ENCODE measurements around the gene ANKS4B.

The ANKS4B gene

GRCh38 chr16:21301168-21301894 is 67.8 kb downstream of the ANKS4B start:
- FAIRE-seq = peak; percentile 100
- peak; percentile 27; the same call in 1 of the 2 replicates for TF ChIP-seq POU2F2 (IDR thresholded peaks at IDR 0.05; ENCODE audit: low read depth, low read length)
- no peak for TF ChIP-seq TAF1 (IDR thresholded peaks at IDR 0.05; ENCODE audit: low read depth, low read length)

GRCh38 chr16:21301895-21302291 is 68.4 kb downstream of the ANKS4B start:
- DNase-seq (ENCODE audit: insufficient read length, low spot score) (no peak), FAIRE-seq (no peak)
- no peak for TF ChIP-seq POLR2AphosphoS5 (IDR thresholded peaks at IDR 0.05; ENCODE audit: low read depth, low read length)
- no peak for TF ChIP-seq PAX5 (IDR thresholded peaks at IDR 0.05; ENCODE audit: insufficient read depth, low read length, severe bottlenecking)
- TF ChIP-seq POLR2A (IDR thresholded peaks at IDR 0.05; ENCODE audit: low read depth, low read length) = no peak
- TF ChIP-seq POU2F2 (IDR thresholded peaks at IDR 0.05; ENCODE audit: low read depth, low read length) = no peak
- TF ChIP-seq TAF1 (IDR thresholded peaks at IDR 0.05; ENCODE audit: low read depth, low read length) = no peak
- no peak for TF ChIP-seq SPI1 (IDR thresholded peaks at IDR 0.05; ENCODE audit: low read depth, low read length)

More at GRCh38 chr16:21301168-21301894, 67.8 kb downstream of the ANKS4B start:
- DNase-seq (ENCODE audit: insufficient read length, low spot score) = peak; percentile 56

GRCh38 chr16:21302454-21302853 is 69.0 kb downstream of the ANKS4B start:
- FAIRE-seq = no peak
- TF ChIP-seq PAX5 (IDR thresholded peaks at IDR 0.05; ENCODE audit: insufficient read depth, low read length, severe bottlenecking) (no peak), POU2F2 (IDR thresholded peaks at IDR 0.05; ENCODE audit: low read depth, low read length) (no peak), SPI1 (IDR thresholded peaks at IDR 0.05; ENCODE audit: low read depth, low read length) (no peak), POLR2A (IDR thresholded peaks at IDR 0.05; ENCODE audit: low read depth, low read length) (no peak), TAF1 (IDR thresholded peaks at IDR 0.05; ENCODE audit: low read depth, low read length) (no peak), POLR2AphosphoS5 (IDR thresholded peaks at IDR 0.05; ENCODE audit: low read depth, low read length) (no peak)
- no peak for DNase-seq (ENCODE audit: insufficient read length, low spot score)

- DNase-seq (ENCODE audit: insufficient read length, low spot score) (no peak), FAIRE-seq (peak; percentile 40)
- TF ChIP-seq TAF1 (IDR thresholded peaks at IDR 0.05; ENCODE audit: low read depth, low read length) (no peak), POLR2A (IDR thresholded peaks at IDR 0.05; ENCODE audit: low read depth, low read length) (no peak), POLR2AphosphoS5 (IDR thresholded peaks at IDR 0.05; ENCODE audit: low read depth, low read length) (no peak), SPI1 (IDR thresholded peaks at IDR 0.05; ENCODE audit: low read depth, low read length) (no peak), POU2F2 (IDR thresholded peaks at IDR 0.05; ENCODE audit: low read depth, low read length) (no peak)
Measured at GRCh38 chr16:21302898-21303528, 69.5 kb downstream of the ANKS4B start.

Data from GM12891 (cell line).